Effector CD8-positive, alpha-beta T cell (primary cell): ENCODE results near the gene SPRED2.

Experiments used
- DNase-seq: peaks from one replicate; lab custom pipeline; 2025; lab: John Stamatoyannopoulos, UW

SPRED2 gene

DNA sequence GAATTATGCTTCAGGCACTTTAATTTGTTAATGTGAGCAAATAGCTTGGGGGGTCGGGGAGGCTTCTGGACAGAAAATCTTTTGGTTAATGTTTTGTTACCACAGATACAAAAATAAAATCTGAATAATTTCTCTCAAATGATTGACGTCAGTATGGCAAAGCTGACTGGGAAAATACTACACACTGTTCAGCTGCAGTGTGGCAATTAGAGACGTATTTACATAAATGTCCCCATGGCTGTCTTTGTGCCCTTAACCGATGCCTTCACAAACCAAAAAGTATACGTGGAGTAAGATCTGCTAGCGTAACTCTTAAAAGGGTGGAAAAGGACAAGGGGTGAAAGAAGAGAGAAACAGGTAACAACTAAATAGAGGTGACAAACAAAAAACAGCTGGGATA, 121.3 kb downstream of the SPRED2 start:
- DNase-seq = no peak

DNA sequence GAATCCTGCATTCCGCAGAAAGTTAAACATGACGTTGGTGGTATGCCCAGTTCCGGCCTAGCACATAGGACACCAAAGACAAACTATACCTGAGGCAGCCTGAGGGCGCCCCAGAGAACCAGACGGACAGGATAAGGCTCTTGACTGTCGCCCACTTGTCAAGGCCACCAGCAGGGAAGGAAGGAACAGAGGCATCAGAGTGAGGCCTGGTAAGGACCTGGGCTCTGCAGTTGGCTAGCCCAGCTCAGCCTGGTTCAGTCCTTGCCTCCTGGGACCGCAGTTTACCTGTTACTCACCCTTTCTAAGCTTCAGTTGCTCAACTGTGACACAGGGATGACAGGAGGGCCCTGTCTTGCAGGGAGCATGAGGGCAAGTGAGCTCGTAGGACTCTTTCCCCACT, 122.7 kb downstream of the SPRED2 start:
- DNase-seq = no peak

DNA sequence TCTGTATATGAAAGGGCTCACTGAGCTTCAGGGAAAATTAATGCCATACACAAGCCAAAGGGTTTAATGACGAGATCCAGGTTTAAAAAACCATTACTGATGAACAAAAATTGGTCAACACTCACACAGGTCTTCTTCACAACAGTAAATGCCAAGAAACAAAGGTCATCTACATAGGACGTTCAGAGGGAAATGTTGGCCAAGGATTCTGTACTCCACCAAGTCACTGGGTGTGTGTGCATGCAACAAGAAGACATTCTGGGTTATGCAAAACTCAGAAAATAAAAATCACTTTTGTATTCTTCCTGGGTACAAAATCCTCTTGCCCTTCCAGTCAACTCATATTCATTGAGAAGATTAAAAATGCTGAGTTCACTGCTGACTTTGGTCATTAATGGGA, 126.5 kb downstream of the SPRED2 start:
- DNase-seq = no peak

DNA sequence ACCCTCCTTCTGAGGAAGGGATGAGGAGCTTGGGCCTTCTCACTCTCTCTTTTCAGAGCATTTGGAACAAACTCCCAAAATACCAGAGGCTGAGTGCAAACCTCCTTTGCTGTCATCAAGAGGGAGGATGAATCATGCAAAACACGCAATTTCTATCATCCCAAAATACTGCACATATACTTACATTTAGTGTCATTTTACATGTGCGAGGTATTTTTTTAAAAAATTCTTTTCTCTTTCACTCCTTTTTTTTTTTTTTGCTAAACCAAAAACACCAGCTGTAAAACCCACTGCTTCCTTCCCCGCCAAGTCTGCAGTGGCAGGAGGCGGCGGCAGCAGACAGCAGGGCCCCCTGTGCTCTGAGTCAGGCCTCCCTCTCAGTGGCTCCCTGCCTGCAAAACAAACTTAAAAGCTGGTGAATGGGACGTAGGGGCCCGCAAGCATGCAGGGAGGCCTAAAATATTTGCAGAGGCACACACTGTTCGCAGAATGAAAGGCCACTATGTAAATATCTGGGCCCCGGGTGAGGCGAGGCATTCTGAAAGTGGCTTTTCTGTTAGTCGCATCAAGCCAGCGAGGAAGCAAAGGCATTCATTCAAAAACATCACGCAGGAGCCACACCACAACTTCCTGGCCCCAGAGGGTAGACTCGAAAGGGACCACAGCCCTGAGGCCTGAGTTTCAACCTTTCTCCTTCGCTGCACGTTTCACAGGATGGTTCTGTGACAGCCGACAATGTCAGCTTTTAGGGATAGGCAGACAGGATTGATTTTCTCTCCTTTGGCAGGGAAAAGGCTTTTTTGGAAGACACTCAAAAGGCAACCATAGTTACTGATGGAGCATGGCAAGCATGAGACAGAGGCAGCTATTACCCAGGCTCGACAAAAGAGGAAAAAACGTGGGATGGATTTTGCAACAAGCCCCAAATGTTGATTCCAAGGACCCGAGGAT, 131.4 kb downstream of the SPRED2 start:
- peak; percentile 21 for DNase-seq

DNA sequence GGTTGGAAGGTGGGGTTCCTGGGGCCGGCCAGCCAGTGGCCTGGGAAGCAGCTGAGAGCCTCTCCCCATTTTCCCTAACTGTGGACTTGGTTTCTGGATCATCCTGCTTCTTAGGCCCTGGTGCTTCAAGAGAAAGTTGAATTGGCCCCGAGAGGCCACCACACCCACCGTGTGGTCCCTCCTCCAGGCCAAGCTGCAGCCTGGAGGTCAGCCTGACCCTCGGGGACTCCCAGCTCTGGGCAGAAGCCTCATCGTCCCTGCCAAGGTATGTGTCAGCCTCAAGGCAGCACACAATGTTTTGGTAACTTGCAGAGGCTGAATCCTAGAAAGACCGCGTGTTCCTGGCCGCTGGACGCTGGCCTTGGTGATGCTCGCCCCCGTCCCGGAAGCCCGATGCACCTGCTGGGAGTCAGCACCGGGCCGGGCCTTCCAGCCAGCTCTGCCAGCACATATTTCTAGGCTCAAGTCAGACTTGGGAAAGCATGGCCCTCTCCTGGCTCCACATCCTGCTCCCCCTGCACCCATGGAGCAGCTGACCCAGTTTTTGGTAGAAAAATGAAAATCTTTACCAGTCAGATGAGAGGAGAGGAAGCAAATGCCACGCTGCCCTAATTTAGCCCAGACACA, 132.2 kb downstream of the SPRED2 start:
- DNase-seq = no peak

DNA sequence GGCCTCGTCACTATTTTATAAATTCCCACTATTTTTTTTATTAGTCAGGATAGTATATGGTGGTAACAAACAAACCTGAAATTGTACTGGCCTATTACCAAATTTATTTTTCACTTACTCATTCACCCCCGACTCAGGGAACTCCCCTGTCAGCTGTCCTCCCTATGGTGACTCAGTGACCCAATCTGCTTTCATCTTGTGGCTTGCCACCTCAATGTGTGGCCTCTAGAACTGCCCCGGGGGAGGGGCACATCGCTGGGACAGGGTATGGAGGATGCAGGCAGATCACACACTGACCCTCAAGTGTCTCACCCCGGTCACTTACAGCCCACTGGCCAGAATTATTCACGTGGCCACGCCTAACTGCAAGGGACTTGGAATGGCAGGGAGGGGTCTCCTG, 133.2 kb downstream of the SPRED2 start:
- no peak for DNase-seq

DNA sequence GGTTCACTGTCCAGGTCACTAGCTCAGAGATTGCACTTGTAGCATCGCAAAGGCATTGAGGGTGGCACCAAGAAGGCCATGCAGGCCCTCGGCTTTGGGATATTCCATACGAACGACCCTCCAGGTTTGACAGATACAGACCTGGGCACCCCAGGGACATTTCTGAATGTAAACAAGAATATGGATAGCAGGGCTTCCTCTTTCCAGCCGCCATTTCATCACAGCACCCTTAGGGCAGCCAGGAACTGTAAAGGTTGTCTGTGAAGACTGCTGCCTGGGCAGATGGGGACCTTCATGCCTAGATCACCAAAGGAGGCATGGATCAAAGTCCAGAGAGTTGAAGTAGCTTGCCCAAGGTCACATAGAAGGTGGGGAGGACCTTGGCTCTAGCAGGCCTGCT, 134.3 kb downstream of the SPRED2 start:
- no peak for DNase-seq

DNA sequence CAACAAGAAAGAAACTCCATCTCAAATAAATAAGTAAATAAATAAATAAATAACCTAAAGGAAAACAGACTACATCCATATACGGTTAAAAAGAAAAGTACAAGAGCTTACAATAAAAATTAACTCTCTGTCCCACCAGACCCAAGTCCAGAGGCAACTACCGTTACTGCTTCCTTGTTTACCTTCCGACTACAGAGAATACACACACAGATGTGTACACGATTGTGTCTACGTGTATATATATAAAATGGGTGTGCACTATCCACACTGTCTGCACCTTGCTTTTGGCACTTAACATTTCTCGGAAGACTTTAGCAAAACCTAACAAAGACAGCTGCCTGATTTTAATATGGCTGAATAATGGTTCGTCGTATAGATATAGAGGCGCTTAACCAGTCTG, 134.9 kb downstream of the SPRED2 start:
- no peak for DNase-seq

DNA sequence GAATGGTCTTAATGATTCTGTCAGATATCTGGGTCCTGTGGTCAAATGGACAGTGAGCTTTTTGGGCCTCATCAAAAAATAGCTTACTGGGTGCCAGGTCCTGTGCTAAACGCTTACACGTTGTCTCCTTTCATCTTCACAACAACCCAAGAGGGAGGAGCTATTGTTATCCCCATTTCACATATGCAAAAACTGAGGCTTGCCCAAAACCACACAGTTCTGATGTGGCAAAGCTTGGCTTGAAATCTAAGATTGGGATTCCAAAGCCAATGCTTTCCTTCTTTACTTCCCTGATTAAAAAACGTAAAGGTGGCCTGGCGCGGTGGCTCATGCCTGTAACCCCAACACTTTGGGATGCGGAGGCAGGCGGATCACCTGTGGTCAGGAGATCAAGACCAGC, 135.4 kb downstream of the SPRED2 start:
- no peak for DNase-seq

DNA sequence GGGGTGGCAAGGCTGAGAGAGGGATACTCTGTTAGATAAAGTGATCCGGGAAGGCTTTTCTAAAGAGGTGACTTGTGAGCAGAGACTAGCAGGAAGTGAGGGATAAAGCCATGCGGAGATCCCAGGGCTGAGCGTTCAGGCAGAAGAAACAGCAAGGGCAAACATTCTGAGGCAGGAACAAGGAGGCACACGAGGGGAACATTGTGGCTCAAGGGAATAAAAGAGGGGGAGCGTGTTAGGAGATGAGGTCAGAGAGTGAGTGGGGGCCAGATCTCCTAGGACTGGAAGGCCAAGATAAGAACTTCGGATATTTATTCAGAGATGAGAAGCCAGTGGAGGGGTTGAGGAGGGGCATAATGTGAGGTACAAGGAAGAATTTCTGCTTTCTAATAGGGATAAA, 137.7 kb downstream of the SPRED2 start:
- DNase-seq = no peak

DNA sequence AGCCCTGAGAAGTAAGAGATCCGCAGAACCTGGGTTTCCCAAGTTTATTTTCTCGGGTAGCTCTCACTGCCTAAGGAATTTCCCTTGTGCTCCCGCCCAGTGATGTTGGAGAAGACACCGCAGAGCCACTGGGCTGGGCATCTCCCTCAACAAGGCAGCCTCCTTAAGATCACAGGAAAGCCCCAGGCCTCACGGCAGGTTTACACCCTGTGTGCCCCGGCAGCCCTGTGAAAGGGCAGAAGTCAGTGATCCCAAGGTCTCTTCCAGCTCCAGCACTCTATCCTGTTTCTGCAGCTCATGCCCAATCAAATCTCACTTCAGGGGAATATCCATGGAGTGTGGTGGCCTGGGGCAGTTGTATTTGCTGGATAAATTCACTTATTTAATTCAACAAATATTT, 138.3 kb downstream of the SPRED2 start:
- DNase-seq = no peak

DNA sequence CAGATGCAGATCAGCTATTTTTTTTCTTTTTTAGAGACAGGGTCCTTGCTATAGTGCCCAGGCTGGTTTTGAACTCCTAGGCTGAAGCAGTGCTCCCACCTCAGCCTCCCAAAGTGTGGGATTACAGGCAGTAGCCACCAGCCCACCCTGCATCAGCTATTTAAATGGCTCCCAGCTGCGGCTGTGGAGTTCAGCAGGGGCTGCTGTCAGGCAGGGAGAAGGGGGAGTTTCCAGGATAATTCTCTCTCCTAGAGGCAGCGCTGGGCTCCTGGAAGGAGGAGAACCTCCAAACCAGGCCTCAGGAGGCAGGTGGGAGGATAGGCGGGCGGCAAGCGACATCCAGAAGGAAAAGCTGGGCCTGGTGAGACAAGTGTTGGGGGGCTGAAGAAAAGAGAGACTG, 139.0 kb downstream of the SPRED2 start:
- no peak for DNase-seq

DNA sequence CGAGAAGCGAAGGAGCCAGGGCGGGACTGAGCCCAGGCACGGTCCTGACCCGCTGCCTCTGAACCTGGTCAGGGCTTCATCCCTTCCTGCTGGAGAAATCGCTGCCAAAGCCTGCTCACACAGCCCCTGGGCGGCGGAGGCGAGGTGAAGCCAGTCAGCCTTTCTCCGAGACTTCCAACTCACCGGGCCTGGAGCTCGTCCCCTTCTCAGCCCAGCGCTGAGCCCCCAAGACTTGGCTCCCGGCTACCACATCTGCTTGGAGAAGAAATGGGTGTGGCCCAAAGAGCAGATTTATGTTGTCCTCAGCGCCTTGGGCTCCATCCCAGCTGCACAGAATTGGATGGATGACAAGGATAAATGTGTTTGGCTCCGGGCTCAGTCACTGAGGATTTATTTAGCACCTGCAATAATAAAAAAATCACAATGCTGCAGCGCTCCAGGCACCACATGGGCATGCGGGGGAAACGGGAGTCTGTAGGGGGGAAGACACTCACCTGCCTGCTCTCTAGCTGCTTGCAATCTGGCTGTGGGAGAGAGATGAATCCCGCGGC, 139.9 kb downstream of the SPRED2 start:
- DNase-seq = no peak

DNA sequence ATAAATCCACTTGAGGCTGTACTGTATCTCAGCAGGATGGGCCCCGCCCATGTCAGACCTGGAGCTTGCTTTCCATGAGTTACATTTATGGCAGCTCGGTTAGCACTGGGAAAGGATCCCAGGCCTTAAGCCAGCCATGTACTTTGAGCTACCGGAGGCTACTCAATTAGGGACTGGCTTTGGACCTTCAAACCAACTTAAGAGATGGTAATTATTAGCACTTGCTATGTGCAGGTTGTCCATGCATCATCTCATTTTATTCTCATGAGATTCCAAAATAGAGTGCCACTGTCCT, 140.3 kb downstream of the SPRED2 start:
- DNase-seq = no peak

DNA sequence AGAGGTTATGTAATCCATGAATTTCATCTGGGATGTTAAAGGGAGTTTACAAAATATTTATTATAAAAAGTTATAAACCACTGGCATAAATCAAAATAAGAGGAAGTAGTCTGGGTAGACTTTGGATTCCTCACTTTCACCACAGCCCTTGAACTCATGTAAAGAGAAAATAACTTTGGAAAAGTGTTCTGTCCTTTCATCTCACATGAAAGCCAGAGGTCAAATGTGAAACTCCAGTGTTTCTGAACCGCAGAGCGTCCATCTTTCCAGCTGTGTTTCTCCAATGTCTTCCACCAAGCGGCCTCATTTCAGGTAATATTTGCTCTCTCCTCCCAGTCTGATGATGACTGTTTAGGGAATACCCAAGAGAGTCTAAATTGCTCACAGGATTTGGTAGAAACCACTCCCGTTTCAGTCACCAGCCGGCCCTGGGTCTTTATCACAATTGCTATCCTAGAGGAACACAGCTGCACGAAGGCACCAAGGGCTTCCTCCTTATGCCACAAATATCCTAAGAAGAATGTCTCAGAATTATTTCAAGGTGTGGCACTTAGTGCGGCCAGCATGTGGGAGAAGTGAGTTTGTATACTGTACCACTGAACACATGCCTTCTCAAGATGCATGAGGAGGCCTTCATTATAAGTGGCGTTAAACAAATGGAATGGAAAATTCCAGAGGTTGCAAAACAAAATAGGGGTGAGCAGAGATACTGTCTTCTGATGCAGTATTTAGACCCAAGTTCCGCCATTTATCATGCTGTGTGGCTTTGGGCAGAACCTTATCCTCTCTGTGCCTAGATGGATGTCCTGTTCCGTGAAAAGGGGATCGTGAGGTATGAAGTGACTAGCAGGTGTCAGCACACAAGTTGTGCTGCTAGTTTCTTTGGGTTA, 140.9 kb downstream of the SPRED2 start:
- DNase-seq = no peak

DNA sequence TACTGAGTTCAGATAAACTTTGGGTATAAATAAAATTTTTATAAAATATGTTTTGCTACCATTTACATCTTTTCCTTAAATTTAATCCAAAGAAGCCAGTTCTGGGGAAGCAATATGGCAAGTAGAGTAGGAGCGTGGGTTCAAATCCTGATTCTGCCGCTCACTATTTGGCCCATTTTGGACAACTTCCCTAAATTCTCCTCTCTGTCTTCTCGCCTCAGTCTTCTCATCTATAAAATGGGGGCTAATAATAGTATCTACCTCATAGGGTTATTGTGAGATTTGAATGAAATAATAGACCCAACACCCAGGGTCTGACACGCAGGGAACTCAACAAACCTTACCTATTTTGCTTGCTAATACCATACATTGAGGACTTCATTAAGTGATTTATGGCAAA, 145.0 kb downstream of the SPRED2 start:
- DNase-seq = no peak

DNA sequence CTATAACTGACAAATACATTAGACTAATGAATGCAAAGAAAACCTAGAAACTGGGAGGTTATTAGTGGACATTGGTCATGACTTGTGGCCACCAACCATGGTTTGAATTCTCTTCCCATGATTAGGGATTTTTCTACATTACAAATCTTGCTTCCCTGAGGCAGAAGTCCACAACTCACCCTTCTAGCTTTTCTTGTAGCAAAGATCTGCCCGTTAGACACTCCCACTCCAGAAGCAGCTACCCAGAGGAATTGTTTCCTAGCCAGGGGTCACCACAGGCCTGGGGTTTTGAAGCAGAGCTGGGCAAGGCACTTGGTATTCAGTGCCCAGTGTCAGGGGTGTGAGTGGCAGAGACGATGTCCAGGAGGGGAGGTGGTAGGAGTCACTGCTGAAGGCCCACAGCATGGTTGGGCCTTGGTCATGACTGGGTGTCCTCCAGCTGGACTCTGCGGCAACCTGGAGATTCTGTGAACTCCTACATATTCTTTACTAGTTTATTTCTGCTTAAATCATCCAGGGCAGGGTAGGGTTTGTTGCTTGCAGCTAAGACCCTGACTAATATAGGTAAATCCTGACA, 149.8 kb downstream of the SPRED2 start:
- no peak for DNase-seq

DNA sequence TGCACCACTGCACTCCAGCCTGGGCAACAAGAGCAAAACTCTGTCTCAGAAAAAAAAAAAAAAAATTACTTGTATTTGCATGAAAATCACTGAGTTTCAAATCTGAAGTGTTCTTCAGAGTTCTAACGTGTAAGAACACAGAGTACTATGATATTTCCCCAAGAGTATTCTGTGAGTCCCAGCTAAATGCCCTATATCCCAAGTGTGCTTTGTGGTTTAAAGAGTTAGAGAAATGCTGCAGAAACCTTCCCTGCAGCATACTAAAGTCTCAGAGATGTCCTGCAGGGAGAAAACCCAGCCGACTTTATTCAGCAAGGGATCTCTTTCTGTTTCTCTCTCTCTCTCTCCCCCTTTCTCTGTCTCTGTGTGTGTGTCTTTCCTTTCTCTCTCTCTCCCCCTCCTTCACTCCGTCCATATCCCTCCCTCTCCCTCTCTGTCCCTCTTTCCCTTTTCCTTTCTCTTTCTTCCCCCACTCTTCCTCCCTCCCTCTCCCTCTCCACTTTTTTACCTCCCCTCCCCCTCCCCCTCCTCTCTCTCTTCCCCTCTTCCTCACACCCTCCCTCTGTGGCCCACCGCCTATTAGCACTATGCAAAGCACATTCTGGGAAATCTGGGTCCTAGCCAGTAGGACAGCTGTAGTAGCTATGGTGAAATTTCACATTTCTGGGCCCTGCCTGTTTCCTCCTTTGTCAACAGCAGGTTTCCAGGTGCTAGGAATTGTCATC, 150.6 kb downstream of the SPRED2 start:
- no peak for DNase-seq

DNA sequence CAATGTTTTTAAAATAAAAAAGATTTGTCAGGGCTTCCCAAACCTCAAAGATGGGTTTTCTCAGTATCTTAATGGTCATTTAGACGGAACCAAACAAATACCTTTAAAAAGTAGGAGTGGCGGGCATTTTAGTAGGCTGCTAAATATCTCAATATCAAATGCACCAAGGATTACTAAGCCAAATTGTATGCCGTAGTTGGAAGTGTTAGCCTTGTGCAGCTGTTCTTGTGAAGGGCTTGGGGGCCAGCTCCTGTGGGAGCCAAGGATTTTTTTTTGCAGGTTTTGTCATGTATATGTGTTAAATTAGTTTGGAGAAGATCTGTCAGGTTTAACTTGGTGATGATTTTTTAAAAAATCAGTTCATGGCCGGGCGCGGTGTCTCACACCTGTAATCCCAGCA, 152.6 kb downstream of the SPRED2 start:
- no peak for DNase-seq

DNA sequence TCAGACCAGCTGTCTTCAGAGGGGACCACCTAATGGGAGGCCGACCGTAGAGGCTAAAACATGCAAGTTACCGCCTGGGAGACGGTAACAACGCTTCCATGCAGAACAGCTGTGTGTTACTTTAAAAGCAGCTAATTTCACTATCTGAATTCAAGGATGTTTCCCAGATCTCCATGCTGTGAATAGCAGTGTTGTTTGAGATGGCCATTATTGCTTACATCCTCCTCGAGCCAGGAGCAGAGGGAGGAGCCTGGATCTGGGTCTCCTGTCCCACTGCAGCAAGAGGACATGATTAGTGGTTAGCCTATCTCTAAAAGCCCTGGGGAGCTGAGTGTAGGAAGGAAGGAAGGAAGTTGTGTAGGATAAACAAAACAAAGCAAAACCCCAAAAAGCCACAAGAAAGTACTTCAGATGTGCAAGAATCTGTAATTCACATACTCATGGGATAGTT, 153.8 kb downstream of the SPRED2 start:
- DNase-seq = no peak

DNA sequence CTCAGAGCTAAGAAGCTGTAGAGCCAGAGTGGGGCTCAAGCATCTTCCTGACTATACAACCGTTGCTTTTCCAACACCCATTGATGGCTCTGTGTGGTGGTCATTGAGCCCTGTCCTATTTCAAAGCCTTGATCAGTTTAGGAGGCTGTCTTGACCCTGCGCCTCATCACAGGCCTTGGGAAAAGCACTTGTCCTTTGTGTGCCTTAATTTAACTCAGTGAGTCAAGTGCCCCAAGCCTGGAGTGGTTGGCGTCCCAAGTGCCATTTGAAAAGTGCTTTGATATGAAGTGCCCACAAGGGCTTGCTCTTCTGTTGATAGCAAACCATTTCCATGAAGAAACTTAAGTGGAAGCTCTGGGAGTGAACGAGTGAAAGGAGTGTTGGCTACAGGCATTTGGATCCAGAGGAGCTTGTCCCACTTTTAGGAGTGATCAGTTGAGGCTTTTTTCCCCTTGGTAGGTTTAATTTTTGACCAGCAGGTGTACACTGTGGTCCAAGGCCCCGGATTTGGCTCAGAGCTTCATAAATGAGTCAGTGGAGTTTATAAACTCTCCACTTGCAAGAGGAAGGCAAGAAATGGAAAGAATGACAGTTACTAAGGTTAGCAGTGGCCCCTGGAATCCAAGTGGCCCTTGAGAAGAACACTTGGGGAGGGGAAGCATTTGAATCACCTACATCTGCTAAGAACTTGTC, 154.5 kb downstream of the SPRED2 start:
- no peak for DNase-seq
